Posterior cingulate gyrus (tissue), 11 donors: ENCODE data around the gene RCL1.
"Not testable (repeated sequence)": the region's sequence is repeated elsewhere in the genome, so short reads cannot be mapped to it uniquely, and the experiment has no call there.

ENCODE experiments used
- DNase-seq, 10 donors: peaks; one replicate each; pipeline versions ENCODE4 v3.0.0 to v3.0.0-alpha.2; 2020 to 2021; ENCODE audit warnings: mixed read lengths in 3 of 10
- intact Hi-C: fragments of 100-400 bp; cut with DNase I; formaldehyde crosslinking; loops from one replicate; pipeline ENCODE4 v1.15.1; 2023

Gene RCL1

GRCh38 chr9:4780651-4781050 is 12.1 kb upstream of the RCL1 start:
- DNase-seq = no peak
- intact Hi-C loops = no loop called here

GRCh38 chr9:4781408-4781807 is 11.3 kb upstream of the RCL1 start:
- intact Hi-C loops = no loop called here
- DNase-seq = no peak

- intact Hi-C loops, DNase-seq: not testable (repeated sequence)
Observed at GRCh38 chr9:4783191-4783590, 9.6 kb upstream of the RCL1 start.

GRCh38 chr9:4784403-4784802 is 8.3 kb upstream of the RCL1 start:
- intact Hi-C loops = no loop called here
- DNase-seq = no peak

GRCh38 chr9:4786599-4786998 is 6.1 kb upstream of the RCL1 start:
- no peak for DNase-seq
- intact Hi-C loops = no loop called here

- DNase-seq = no peak
- intact Hi-C loops = no loop called here
Observed at GRCh38 chr9:4787876-4788275, 4.9 kb upstream of the RCL1 start.

- no peak for DNase-seq
- intact Hi-C loops = no loop called here
Observed at GRCh38 chr9:4788703-4789102, 4.0 kb upstream of the RCL1 start.

GRCh38 chr9:4792054-4792571 is 631 bp upstream of the RCL1 start:
- intact Hi-C loops = loop anchor here (2.0 to 10.0 kb wide), 2 partner anchors 47 to 193 kb away; partner anchors contain the start of genes AK3 and JAK2
- DNase-seq = no peak

- no peak for DNase-seq
- intact Hi-C loops = loop anchor here (2.0 to 10.0 kb wide), 2 partner anchors 49 to 191 kb away; partner anchors contain the start of genes AK3 and JAK2
Observed at GRCh38 chr9:4793459-4794395, 983 bp downstream of the RCL1 start.

GRCh38 chr9:4794691-4795090 is 1.9 kb downstream of the RCL1 start:
- DNase-seq = no peak
- intact Hi-C loops = loop anchor here (5.0 to 10.0 kb wide), 2 partner anchors 32 to 50 kb away; partner anchors contain the start of gene AK3

GRCh38 chr9:4795108-4795507 is 2.4 kb downstream of the RCL1 start:
- intact Hi-C loops = loop anchor here (5.0 to 10.0 kb wide), 2 partner anchors 33 to 50 kb away; partner anchors contain the start of gene AK3
- not testable (repeated sequence) for DNase-seq

- no peak for DNase-seq
- intact Hi-C loops = loop anchor here (5.0 to 10.0 kb wide), 2 partner anchors 34 to 52 kb away; partner anchors contain the start of gene AK3
Observed at GRCh38 chr9:4796530-4796929, 3.8 kb downstream of the RCL1 start.

GRCh38 chr9:4796988-4797853 is 4.5 kb downstream of the RCL1 start:
- peak in 1 of 10 donors; percentile 16 for DNase-seq
- intact Hi-C loops = loop anchor here (5.0 to 10.0 kb wide), 2 partner anchors 35 to 52 kb away; partner anchors contain the start of gene AK3

- intact Hi-C loops = loop anchor here (5.0 to 10.0 kb wide), 2 partner anchors 36 to 53 kb away; partner anchors contain the start of gene AK3
- no peak for DNase-seq
Observed at GRCh38 chr9:4797854-4798150, 5.1 kb downstream of the RCL1 start.

- intact Hi-C loops = loop anchor here (5.0 to 10.0 kb wide), 2 partner anchors 36 to 54 kb away; partner anchors contain the start of gene AK3
- DNase-seq = no peak
Observed at GRCh38 chr9:4798281-4799032, 5.7 kb downstream of the RCL1 start.

- intact Hi-C loops = loop anchor here (5.0 to 10.0 kb wide), 2 partner anchors 37 to 54 kb away; partner anchors contain the start of gene AK3
- no peak for DNase-seq
Observed at GRCh38 chr9:4799033-4799430, 6.3 kb downstream of the RCL1 start.

GRCh38 chr9:4799775-4800174 is 7.0 kb downstream of the RCL1 start:
- no peak for DNase-seq
- intact Hi-C loops = loop anchor here (5.0 to 10.0 kb wide), 2 partner anchors 37 to 55 kb away; partner anchors contain the start of gene AK3

- no peak for DNase-seq
- intact Hi-C loops = no loop called here
Observed at GRCh38 chr9:4801156-4801555, 8.4 kb downstream of the RCL1 start.

GRCh38 chr9:4803670-4804530 is 11.2 kb downstream of the RCL1 start:
- DNase-seq = peak in 3 of 10 donors; percentile 14 to 83 (median 68)
- intact Hi-C loops = no loop called here
